Measurements from ENCODE around the gene TIE1.
"Not testable (repeated sequence)": the region's sequence is repeated elsewhere in the genome, so short reads cannot be mapped to it uniquely, and the experiment has no call there.

TIE1 gene

DNA sequence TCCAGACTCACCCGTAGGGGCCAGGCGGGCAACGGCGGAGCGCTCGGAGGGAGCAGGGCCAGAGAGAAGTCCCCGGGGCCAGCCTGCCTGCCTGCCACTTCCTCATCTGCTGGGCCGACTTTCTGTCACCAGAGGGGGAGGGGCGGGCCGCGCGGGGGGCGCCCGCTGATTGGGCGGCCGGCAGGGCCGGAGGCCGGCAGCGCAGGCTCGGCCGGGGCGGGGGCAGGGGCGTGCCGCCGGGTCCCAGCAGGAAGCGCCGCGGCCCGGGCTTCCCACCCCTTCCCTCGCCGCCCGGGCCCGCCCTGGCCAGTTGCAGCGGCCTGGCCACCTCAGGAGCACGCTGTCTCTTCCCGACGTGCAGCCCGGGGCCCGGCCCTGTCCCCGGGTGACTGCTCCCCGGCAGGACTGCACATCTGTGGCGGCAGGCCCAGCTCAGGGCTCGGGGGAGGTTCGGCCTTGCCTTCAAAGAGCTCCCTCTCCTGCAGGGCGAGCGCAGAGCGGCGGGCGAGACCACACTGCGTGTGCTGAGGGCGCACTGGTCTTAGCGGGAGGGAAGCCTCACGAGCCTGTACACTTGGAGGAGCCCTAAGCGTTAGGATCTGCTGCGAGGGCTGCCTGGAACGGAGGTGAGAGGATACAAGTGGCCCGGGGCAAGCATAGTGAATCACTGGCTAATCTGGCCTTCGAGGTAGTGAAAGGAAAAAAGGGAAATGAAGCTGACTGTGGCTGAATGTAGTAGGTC, 67.3 kb downstream of the TIE1 start, which contains the start of gene ELOVL1:
Gene ELOVL1, minus strand, starts transcription at position 108 of the 742 bp plus-strand sequence. CDS start 2,402 bp downstream, outside the sequence.
- TF ChIP-seq POLR2A (IDR thresholded peaks at IDR 0.05; ENCODE audit: extremely low read depth, insufficient read length) (peak; percentile 71), MYC (IDR thresholded peaks at IDR 0.05; ENCODE audit: low read depth, low read length) (peak; percentile 37), CTCF (IDR thresholded peaks at IDR 0.05; ENCODE audit: low read depth, low read length) (peak; percentile 12)
- TF ChIP-seq, protein P1, sequence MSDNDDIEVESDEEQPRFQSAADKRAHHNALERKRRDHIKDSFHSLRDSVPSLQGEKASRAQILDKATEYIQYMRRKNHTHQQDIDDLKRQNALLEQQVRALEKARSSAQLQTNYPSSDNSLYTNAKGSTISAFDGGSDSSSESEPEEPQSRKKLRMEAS (IDR thresholded peaks at IDR 0.05; ENCODE audit: low read depth, low read length), result peak; percentile 41
- DNase-seq (ENCODE audit: low read depth), result peak; percentile 94
- peak within 1 kb of the TSS; percentile 83 for H3K4me3 ChIP-seq (ENCODE audit: low read depth, low read length)

DNA sequence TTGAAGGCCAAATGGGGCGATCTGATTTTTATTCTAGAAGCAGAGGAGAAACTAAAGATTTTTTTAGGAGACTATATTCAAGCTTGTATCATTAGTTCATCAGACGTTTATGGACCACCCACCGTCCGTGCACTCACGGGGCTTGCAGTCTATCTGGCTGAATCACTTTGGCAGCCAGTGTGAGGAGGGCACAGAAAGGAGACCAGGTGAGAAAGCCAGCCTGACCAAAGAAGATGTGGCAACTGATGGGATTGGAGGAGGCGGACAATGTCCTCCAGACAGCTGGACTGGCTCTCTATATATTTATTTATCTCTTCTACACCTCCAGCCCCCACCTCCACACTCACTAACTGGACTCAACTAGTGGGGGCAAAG, 67.9 kb downstream of the TIE1 start:
- H3K4me3 ChIP-seq (ENCODE audit: low read depth, low read length), result peak overlapping the region; percentile 71
- DNase-seq (ENCODE audit: low read depth), result no peak
- TF ChIP-seq POLR2A (IDR thresholded peaks at IDR 0.05; ENCODE audit: extremely low read depth, insufficient read length), result no peak
- TF ChIP-seq CTCF (IDR thresholded peaks at IDR 0.05; ENCODE audit: low read depth, low read length), result no peak
- TF ChIP-seq, protein P1 (IDR thresholded peaks at IDR 0.05; ENCODE audit: low read depth, low read length), result no peak
- no peak for TF ChIP-seq MYC (IDR thresholded peaks at IDR 0.05; ENCODE audit: low read depth, low read length)

DNA sequence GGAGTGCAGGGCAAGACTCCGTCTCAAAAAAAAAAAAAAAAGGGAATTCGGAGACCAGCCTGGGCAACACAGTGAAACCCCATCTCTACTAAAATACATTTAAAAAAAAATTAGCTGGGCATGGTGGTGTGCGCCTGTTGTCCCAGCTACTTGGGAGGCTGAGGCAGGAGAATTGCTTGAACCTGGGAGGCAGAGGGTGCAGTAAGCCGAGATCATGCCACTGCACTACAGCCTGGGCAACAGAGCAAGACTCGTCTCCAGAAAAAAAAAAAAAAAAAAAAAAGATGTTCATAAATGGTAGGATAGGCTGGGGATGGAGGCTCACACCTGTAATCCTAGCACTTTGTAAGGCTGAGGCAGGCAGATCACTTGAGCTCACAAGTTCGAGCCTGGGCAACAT, 69.0 kb downstream of the TIE1 start:
- DNase-seq (ENCODE audit: low read depth); H3K4me3 ChIP-seq (ENCODE audit: low read depth, low read length): not testable (repeated sequence)

- H3K4me3 ChIP-seq (ENCODE audit: low read depth, low read length), result no peak overlapping the region
- no peak for DNase-seq (ENCODE audit: low read depth)
- TF ChIP-seq POLR2A (IDR thresholded peaks at IDR 0.05; ENCODE audit: extremely low read depth, insufficient read length) (no peak), CTCF (IDR thresholded peaks at IDR 0.05; ENCODE audit: low read depth, low read length) (no peak), MYC (IDR thresholded peaks at IDR 0.05; ENCODE audit: low read depth, low read length) (no peak)
- TF ChIP-seq, protein P1 (IDR thresholded peaks at IDR 0.05; ENCODE audit: low read depth, low read length), result no peak
Measured at GRCh38 chr1:43370564-43370963, 69.8 kb downstream of the TIE1 start.

DNA sequence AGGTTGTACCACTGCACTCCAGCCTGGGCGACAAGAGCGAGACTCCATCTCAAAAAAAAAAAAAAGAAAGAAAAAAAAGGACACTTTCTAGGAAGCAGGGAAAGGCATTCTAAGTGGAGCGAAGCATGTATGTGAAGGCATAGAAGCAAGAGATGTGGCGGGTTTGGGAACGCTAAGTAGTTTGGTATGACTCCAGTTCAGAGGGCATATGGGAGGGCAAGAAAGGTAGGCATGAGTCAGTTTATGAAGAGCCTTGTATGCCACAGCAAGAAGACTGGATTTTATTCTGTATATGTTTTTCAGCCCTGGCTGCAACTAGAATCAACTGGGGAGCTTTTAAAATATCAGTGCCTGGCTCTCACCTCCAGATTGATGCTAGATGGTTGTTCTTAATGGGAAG, 71.4 kb downstream of the TIE1 start:
- DNase-seq (ENCODE audit: low read depth), result no peak
- TF ChIP-seq CTCF (IDR thresholded peaks at IDR 0.05; ENCODE audit: low read depth, low read length) (no peak), MYC (IDR thresholded peaks at IDR 0.05; ENCODE audit: low read depth, low read length) (no peak), POLR2A (IDR thresholded peaks at IDR 0.05; ENCODE audit: extremely low read depth, insufficient read length) (no peak)
- TF ChIP-seq, protein P1 (IDR thresholded peaks at IDR 0.05; ENCODE audit: low read depth, low read length), result no peak
- H3K4me3 ChIP-seq (ENCODE audit: low read depth, low read length), result no peak overlapping the region

Data from NB4 (cell line).